GM18951 (cell line): Measurements from ENCODE around the gene IFT122.

ENCODE experiments used
- POLR2A ChIP-seq: IDR thresholded peaks from 4 replicates; pipeline ENCODE4 v1.6.1; 2011; ENCODE audit warnings: mild to moderate bottlenecking; ENCODE audit not compliant: insufficient read length, insufficient read depth; ENCODE audit errors: extremely low read depth
- in situ Hi-C: fragments of 300-500 bp; cut with MboI; formaldehyde crosslinking; loops from one replicate; pipeline ENCODE4 v1.12.0; 2022; ENCODE audit warnings: low sequenced_read_pairs, mixed read lengths, inconsistent platforms; ENCODE audit not compliant: unreplicated experiment

The IFT122 gene

DNA sequence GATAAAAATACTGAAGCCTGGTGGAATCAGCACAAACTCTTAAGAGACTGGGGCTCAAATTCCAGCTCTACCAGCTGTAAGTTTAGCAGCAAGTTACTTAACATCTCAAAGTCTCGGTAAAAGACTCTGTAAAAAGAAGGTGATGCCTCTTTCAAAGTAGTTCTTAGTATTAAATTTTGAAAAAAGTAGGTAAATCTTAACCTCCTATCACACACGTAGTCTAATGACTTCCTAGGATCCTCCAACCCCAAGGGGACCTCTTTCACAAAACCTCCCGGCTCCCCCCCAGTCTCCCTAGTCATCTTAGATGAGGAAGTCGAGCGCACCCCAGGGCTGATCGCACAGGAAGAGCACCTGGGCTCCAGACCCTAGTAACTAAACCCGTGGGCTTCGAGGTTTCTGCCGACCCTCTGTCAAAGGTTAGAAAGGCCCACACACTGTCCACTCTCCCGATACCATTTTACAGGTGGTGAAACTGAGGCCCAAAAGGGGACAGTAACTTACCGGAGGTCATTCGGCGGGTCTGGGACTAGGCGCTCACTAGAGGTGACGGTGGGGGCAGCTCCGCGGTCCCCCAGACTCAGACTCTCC, 703 bp upstream of the IFT122 start:
- in situ Hi-C loops, result no loop called here
- TF ChIP-seq POLR2A, result no peak

DNA sequence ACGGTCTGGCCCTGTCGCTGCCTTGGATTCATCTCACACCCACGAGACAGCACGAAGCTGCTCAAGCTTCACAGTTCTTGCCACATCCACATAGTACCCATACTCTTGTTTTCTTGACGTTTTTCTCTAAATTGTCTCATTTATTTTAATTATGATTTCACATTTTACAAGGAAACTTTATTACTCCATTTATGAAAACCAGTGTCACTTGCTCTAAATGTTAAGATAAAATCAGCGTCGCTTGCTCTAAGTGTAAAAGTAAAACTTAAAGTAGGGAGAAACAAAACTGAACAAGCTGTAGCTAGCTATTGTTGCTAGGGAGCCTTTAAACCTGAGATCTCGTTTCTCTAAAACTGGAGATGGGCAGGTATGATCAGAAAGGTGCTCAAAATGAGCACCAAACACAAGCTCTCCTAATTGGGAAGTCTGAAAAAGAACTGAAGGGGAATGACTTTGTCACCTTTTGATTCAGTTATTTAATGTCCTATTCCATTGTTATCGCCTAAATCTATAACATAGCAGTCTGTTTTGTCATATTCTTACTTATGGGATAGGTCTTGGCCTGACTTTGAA, 680 bp downstream of the IFT122 start:
- in situ Hi-C loops, result no loop called here
- TF ChIP-seq POLR2A, result no peak

DNA sequence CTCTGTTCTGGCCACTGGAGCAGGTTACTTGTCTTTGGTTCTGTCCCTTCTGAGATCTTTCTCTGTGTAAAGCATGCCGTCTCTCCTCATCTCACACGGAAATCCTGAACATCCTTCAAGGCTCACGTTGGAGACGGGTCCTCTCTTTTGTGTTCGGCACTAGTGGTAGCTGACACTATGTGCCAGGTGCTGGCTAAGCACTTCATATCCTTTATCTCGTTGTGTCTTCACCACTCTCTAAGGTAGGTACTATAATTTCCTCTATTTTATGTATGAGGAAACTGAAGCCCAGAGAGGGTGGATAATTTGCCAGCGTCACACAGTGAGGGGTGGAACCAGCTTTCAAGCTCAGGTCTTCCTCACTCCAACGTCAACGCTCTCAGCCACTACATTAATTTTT, 1.2 kb downstream of the IFT122 start:
- TF ChIP-seq POLR2A, result no peak
- in situ Hi-C loops, result no loop called here

DNA sequence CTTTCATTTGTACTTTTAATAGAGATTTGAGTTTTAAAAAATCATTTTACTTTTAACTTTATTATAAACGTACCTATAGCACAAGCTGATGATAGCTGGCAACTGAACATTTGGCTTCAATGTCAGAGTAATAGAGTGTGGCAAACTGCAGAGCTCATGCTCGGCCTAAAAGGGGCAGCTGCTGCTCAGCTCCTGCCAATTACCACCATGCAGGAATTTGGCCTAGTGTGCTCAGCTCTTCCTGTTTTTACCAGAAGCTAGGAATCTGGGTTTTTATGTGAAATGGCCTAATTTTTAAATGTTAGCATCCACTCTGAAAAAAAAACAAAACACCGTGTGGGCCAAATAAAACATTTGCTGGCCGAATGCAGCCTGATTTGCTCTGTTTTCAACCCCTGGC, 1.8 kb downstream of the IFT122 start:
- no peak for TF ChIP-seq POLR2A
- in situ Hi-C loops, result no loop called here

DNA sequence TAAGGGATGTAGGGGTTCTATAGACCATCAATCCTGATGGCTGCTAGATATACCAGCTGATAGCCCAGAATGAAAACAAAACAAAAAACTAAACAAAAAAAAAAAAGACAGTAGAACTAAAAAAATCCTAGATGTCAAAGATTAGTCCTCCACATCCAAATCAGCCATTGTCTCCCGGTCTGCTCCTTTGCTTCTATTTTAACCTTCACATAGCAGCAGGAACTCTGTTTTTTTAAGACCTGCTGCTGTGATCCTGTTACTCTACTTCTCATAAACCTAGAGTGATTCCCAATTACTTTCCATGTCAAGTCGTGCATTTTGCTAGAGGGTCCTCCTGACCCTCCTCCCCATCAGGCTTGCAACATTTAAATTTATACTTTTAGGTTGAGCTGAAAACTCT, 2.5 kb downstream of the IFT122 start:
- no peak for TF ChIP-seq POLR2A
- in situ Hi-C loops, result no loop called here

DNA sequence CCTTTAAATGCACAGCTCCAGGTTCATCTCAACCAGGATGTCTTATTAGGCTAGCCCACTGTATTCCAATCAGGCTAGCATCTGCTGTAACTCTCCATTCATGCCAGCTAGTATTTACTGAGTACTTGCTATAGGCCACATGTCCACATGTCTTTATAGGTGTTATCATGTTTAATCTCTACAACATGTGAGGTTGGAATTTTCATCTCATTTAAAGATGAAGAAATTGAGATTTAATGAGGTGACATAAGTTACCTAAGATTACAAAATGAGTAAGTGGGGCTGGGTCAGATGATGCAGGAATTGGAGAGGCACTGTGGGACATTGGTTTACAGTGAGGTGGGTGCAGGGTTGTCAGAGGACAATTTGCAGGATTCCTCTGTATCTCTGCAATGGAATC, 2.9 kb downstream of the IFT122 start:
- in situ Hi-C loops, result no loop called here
- no peak for TF ChIP-seq POLR2A

DNA sequence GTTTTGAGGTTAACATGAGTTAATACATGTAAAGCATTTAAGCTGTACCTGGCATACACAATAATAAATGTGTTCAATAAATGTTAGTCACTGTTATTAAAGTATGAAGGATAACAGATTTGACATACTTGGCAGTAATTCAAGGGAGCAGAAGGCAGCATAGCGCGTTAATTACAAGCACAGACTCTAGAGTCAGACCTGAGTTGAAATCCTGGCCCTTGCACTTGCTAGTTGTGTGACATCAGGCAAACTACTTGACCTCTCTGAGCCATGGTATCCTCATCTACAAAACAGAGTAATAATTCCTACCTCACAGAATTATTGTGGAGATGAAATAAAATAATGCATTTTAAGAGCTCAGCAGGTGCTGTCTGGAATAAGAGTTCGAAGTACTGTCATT, 5.4 kb downstream of the IFT122 start:
- TF ChIP-seq POLR2A, result no peak
- in situ Hi-C loops, result no loop called here

DNA sequence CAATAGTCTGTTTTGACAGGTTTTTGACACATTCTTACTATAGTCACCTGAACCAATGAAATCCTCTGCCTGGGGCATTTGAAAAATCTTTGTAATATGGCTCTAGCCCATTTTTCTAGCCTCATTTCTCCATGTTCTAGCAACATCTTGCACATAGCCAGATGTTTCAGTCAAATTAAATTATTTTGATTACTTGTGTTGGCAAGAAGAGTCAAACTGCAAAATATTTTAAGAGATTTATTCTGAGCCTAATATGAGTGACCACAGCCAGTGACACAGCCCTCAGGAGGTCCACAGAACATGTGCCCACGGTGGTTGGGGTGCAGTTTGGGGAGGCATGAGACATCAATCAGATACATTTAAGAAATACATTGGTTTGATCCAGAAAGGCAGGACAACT, 6.9 kb downstream of the IFT122 start:
- no peak for TF ChIP-seq POLR2A
- in situ Hi-C loops, result no loop called here

DNA sequence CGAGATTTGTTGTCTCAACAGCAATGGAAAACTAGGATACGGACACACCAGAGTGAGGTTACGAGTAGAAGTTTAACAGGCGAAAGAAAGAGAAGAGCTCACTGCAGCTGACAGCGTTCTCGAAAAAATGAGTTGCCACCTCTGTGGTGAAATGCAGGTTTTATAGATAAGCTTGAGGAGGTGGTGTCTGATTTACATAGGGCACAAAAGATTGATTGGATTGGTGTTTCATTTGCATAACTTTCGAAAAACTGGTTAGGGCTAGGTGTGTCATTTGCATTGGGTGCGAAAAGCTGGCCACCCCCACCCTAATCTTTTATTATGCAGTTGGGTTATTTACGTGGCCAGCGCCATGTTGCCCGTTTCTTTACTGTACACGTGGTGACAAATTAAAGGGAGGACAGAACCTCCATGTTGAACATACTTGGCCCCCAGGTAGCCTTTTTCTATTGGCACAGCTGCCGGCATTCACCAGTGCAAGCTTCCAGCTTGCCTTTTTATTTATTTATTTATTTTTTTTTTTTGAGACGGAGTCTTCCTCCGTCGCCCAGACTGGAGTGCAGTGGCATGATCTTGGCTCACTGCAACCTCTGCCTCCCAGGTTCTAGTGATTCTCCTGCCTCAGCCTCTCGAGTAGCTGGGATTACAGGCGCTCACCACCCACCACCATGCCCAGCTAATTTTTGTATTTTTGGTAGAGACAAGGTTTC, 8.3 kb downstream of the IFT122 start:
- in situ Hi-C loops, result no loop called here
- TF ChIP-seq POLR2A, result no peak

DNA sequence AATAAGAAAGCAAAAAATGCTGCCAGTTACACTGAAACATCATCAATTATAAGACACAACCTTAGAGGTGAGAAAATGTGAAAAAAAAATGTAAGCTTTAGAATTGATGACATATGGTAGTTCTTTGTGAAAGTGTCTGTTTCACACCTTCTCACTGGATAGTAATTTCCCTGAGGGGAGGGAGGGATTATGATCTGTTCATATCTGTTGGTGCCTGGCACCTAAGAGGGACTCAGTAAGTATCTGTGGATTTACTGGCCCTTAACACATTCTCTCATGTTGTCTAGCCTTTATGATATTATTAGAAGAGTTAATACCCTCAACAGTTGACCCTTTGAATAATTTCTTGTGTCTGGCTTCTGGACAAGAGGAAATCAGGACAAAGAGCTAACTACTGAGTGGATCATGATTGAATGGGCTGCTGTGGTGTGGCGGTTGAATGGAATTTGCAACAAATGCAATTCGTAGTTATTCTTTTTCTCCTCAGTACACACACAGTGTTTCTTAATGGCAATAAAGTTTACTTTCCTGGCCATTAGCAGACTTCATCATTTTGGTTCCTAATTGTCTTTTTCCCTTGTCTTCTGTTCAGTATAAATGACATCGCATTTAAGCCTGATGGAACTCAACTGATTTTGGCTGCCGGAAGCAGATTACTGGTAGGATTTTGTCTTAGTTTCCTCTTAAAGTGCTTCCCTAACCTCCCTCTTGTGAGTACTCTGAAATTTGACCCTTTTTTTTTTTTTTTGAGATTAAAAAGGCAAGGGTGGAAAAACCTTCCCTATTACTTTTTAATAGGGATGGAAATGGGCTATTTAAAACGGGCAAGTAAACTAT, 9.5 kb downstream of the IFT122 start:
- no peak for TF ChIP-seq POLR2A
- in situ Hi-C loops, result no loop called here

DNA sequence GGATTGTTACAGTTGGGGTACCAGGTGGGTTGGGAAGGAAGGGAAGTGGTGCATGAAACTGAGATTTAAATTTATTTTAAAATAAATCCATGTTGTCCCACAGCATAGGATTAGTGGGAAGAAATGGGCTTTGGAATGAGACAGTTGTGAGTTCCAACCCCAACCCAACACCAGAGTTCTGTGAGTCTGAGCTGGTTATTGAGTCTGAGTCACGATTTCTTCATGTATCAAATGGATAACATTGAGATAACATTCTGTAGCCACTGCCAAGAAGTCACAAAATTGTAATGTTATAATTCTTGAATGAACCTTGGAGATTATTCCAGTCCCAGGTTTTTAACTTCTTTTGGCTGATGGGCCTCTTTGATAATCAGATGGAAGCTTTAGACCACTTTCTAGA, 13.7 kb downstream of the IFT122 start:
- TF ChIP-seq POLR2A, result no peak
- in situ Hi-C loops, result no loop called here

DNA sequence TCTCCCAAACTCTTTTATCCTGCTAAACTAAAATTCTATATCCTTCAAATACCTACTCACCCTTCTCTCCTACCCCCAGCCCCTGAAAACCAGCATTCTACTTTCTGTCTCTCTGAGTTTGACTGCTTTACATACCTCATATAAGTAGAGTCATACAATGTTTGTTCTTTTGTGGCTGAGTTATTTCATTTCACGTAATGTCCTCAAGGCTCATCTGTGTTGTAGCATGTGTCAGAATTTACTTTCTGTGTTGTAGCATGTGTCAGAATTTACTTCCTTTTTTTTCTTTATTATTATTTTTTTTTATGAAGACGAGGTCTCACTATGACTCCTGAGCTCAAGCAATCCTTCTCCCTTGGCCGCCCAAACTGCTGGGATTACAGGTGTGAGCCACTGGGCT, 20.1 kb downstream of the IFT122 start:
- no peak for TF ChIP-seq POLR2A
- in situ Hi-C loops, result no loop called here

DNA sequence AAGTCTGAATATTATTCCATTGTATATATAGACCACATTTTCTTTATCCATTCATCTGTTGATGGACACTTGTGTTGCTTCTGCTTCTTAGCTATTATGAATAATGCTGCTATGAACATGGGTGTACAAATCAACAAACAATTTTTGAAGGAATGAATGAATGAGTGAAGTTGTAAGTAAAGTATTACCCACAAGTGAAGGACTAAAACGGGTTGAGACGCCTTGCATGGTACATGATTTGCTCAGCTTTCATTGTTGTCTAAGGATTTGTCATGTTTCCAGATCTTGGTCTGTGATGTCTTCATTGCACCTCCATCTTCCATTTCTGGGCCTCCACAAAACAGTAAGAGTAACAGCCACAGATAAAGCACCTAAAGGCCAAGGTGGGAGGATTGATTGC, 20.5 kb downstream of the IFT122 start:
- TF ChIP-seq POLR2A, result no peak
- in situ Hi-C loops, result no loop called here
